HepG2 (cell line): ENCODE data around the gene SEM1. TPM values are rescaled to one million over a fixed set of nuclear protein-coding genes. Genes with fewer than 3 reads are reported as not detected.

Source experiments
- ARID2 ChIP-seq: sonication (generic); formaldehyde crosslinking; IDR thresholded peaks from 2 replicates; pipeline ENCODE4 v1.8.1; 2022; ENCODE audit warnings: mild to moderate bottlenecking, missing genetic modification reagents, borderline replicate concordance
- ATM ChIP-seq: fragments of 450-650 bp; IDR thresholded peaks from 2 replicates; pipeline ENCODE4 v1.7.1; 2017; ENCODE audit warnings: mild to moderate bottlenecking, borderline replicate concordance
- EHMT2 ChIP-seq: fragments of 200-600 bp; sonication (generic); IDR thresholded peaks from 2 replicates; pipeline ENCODE4 v1.7.0; 2017; ENCODE audit warnings: antibody characterized with exemption, low read depth, low read length, borderline replicate concordance
- FOXP4 ChIP-seq: sonication (generic); formaldehyde crosslinking; IDR thresholded peaks from 2 replicates; pipeline ENCODE4 v1.4.0; 2020; ENCODE audit warnings: missing genetic modification reagents
- HNF4A ChIP-seq: sonication (generic); formaldehyde crosslinking; IDR thresholded peaks from 2 replicates; pipeline ENCODE4 v1.4.0; 2020; ENCODE audit warnings: missing genetic modification reagents
- HOMEZ ChIP-seq: IDR thresholded peaks from 2 replicates; pipeline ENCODE4 v1.6.1; 2016; ENCODE audit warnings: low read depth
- KDM5B ChIP-seq: sonication (generic); formaldehyde crosslinking; IDR thresholded peaks from 2 replicates; pipeline ENCODE4 v1.4.0; 2020; ENCODE audit warnings: missing genetic modification reagents, mild to moderate bottlenecking, borderline replicate concordance
- MAX ChIP-seq: IDR thresholded peaks from 2 replicates; pipeline ENCODE4 v1.6.1; 2012; ENCODE audit warnings: inconsistent platforms
- MTERF4 ChIP-seq: sonication (generic); formaldehyde crosslinking; IDR thresholded peaks from 2 replicates; pipeline ENCODE4 v1.8.0; 2023; ENCODE audit warnings: mild to moderate bottlenecking, missing genetic modification reagents
- MXD3 ChIP-seq: IDR thresholded peaks from 2 replicates; pipeline ENCODE4 v1.6.1; 2016; ENCODE audit warnings: mild to moderate bottlenecking, missing biosample characterization, missing genetic modification reagents
- NFYB ChIP-seq: sonication (generic); formaldehyde crosslinking; IDR thresholded peaks from 2 replicates; pipeline ENCODE4 v1.4.0; 2020; ENCODE audit warnings: missing genetic modification reagents
- PITX1 ChIP-seq: sonication (generic); formaldehyde crosslinking; IDR thresholded peaks from 2 replicates; pipeline ENCODE4 v1.5.1; 2020; ENCODE audit warnings: mild to moderate bottlenecking, missing genetic modification reagents
- RFXANK ChIP-seq: IDR thresholded peaks from 2 replicates; pipeline ENCODE4 v1.6.1; 2016
- RFXAP ChIP-seq: sonication (generic); formaldehyde crosslinking; IDR thresholded peaks from 2 replicates; pipeline ENCODE4 v1.4.0; 2020; ENCODE audit warnings: missing genetic modification reagents, borderline replicate concordance
- SIN3B ChIP-seq: fragments of 150-350 bp; IDR thresholded peaks from 2 replicates; pipeline ENCODE4 v1.6.1; 2014; ENCODE audit warnings: low read length
- SKI ChIP-seq: fragments of 450-650 bp; IDR thresholded peaks from one replicate; pipeline ENCODE4 v1.6.1; 2018; ENCODE audit warnings: mild to moderate bottlenecking; ENCODE audit not compliant: partially characterized antibody
- STAT5B ChIP-seq: sonication (generic); formaldehyde crosslinking; IDR thresholded peaks from 2 replicates; pipeline ENCODE4 v1.4.0; 2020; ENCODE audit warnings: missing genetic modification reagents
- TARDBP ChIP-seq: sonication (generic); formaldehyde crosslinking; IDR thresholded peaks from 2 replicates; pipeline ENCODE4 v1.8.0; 2022; ENCODE audit warnings: mild to moderate bottlenecking, missing genetic modification reagents
- ZBTB44 ChIP-seq: sonication (generic); formaldehyde crosslinking; IDR thresholded peaks from 2 replicates; pipeline ENCODE4 v1.4.0; 2020; ENCODE audit warnings: missing genetic modification reagents
- ZNF180 ChIP-seq: sonication (generic); formaldehyde crosslinking; IDR thresholded peaks from 2 replicates; pipeline ENCODE4 v1.4.0; 2020; ENCODE audit warnings: low read depth, missing genetic modification reagents, borderline replicate concordance
- ZNF850 ChIP-seq: sonication (generic); formaldehyde crosslinking; conservative IDR thresholded peaks from 2 replicates; pipeline ENCODE4 v1.9.0; 2021; ENCODE audit warnings: mild to moderate bottlenecking, missing genetic modification reagents
- ZSCAN12 ChIP-seq: sonication (generic); formaldehyde crosslinking; IDR thresholded peaks from 2 replicates; pipeline ENCODE4 v1.9.0; 2021; ENCODE audit warnings: mild to moderate bottlenecking, missing genetic modification reagents
- polyA plus RNA-seq, 8 experiments: library from polyadenylated mRNA; depleted of rRNA in 3 of 8; stranded (reverse) in 7 of 8; unstranded in 1 of 8; fragments of >200 nt; fragmentation: Illumina TruSeq in 4 of 8; extraction: Trizol in 4 of 8; gene quantifications; 2 replicates each; pipeline versions ENCODE4 v1.2.1 to v1.2.3, GENCODE V29; 2011 to 2016; ENCODE audit warnings: low read depth in 4 of 8, missing spikeins in 1 of 8, mixed read lengths in 1 of 8; ENCODE audit not compliant: insufficient read depth in 1 of 8
- total RNA-seq, 5 experiments: library from RNA; depleted of rRNA; stranded (reverse); fragments of >200 nt; fragmentation: Illumina TruSeq; extraction: Trizol; gene quantifications; 2 replicates each; pipeline ENCODE4 v1.2.3, GENCODE V29; 2016; ENCODE audit warnings: low read depth in 1 of 5

Gene SEM1
- total and polyA plus RNA-seq, 2 of the 13 experiments (the other 11 are each of a cell fraction or from before 2014, with no cell fraction given) = 40.7 to 174 TPM

GRCh38 chr7:96699219-96699871 is 10.3 kb downstream of the SEM1 start (continued):
- no peak for TF ChIP-seq ATM
- no peak for TF ChIP-seq RFXANK (CRISPR knock-in tag)
- no peak for TF ChIP-seq MTERF4
- no peak for TF ChIP-seq TARDBP
- no peak for TF ChIP-seq KDM5B
- TF ChIP-seq MXD3 (CRISPR knock-in tag) = no peak
- TF ChIP-seq RFXAP (CRISPR knock-in tag) = no peak
- TF ChIP-seq ZNF850 (CRISPR knock-in tag) = no peak
- no peak for TF ChIP-seq EHMT2
- TF ChIP-seq ZNF180 (CRISPR knock-in tag) = no peak
- no peak for TF ChIP-seq ZBTB44 (CRISPR knock-in tag)
- TF ChIP-seq SKI = no peak
- no peak for TF ChIP-seq NFYB
- TF ChIP-seq MAX = no peak
- TF ChIP-seq STAT5B = no peak
- no peak for TF ChIP-seq ARID2 (CRISPR knock-in tag)
- no peak for TF ChIP-seq ZSCAN12 (CRISPR knock-in tag)
- no peak for TF ChIP-seq SIN3B
- 0 out of 2 replicates have a peak, but pooled peaks have one; percentile 13 for TF ChIP-seq HOMEZ (CRISPR knock-in tag)
- no peak; the same call in 1 of the 2 replicates for TF ChIP-seq PITX1 (CRISPR knock-in tag)
- 0 out of 2 replicates have a peak, but pooled peaks have one; percentile 15 for TF ChIP-seq FOXP4
- peak; percentile 71 for TF ChIP-seq HNF4A (CRISPR knock-in tag)
